Activated CD8-positive, alpha-beta memory T cell treated with anti-CD3 and anti-CD28 coated beads, Interleukin-2, amount 50 U/mL, for 24 hours (primary cell): Measurements from ENCODE around the gene NAA25.

Source experiments
- DNase-seq: peaks from one replicate; pipeline ENCODE4 v3.0.0-alpha.2; 2020; ENCODE audit errors: extremely low read depth

The NAA25 gene

DNA sequence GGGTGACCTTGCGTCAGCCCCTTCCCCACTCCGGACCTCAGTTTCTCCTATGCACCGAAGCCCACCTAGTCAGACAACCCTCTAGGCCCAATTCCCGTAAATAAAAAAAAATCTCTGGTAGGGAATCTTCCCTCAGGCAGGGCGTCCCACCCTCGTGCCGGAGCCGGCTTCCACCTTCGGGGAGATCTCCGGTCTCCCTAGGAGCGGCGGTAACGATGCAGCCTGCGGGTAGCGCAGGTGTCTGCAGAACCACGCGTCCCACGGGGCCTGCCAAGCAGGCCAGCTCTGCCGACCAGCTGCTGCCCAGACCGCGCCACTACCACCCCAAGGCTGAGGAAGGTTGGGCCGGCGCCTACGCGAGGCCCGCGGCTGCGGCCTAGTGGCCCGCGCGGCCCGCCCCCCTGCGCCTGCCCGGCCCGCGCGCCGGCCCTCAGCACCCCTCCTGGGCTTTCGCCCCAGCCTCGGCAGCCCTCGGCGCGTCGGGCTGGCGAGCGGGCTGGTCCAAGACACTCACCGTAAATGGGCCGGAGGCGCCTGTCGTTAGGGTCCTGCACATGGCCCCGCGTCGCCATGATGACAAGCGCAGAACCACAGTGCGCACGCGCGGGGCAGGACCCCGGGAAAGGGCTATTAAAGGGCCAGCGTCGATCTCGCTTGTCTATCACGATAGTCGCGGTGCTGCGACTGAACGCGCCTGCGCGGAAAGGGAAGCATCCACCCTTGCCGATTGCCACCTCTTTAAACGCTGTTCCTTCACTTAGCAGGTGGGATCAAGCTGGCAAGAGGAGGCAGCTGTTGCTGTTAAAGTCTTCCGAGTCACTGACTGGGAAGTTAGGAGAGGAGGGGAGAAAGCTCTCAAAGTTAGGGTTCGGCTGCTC, at the start of gene NAA25:
TSS of gene NAA25 (minus strand) at position 582 of the 878 bp plus-strand sequence. CDS start at position 572, 10 bp downstream.
- peak; percentile 68 for DNase-seq

DNA sequence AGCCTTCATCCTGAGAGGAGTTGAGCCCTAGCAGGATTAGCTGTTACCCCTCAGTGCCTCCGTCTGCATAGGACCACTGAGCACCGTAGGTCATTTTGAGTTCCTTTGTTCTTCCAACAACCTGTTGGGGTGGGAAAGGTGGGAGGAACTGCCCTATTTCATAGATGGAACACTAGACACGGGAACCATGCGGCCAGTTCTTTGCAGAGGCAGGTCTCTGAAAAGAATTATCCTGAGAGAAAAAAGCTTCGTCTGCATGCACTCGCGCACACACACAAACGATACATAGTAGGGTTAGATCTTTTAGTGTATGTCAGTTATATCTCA, 45.3 kb upstream of the NAA25 start:
- no peak for DNase-seq

DNA sequence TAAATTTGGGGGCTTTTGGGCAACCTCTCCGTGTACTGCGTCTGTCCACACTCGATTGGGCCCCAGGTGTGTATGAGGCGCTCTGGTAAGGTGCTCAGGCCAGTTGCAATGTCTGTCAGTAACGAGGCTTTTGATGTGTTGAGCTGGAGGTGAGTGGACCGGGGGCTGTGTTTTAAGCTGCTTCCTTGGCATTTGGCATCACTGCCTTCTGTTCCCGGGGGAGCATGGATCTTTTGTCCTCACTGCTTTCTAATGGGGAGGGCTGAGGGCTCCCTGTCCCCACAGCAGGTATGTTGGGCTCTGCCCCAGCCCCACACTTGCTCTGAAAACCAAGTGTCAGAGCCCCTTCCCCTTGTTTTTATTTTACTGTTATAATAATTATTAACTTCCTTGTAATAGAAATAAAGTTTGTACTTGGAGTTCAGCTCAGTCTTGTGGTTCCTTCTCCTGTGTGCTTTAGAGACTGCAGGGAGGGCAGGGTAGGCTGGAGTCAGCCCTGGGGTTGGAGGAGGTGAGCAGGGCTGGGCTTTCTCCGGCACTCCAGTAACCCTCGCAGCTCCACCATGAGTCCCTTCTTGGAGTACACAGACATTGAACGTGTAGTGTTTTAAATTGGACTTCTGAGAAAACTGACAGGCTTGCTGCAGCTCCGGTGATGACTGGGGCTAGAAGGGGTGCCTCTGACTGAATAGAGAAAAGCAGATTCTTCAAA, 44.8 kb upstream of the NAA25 start:
- no peak for DNase-seq

DNA sequence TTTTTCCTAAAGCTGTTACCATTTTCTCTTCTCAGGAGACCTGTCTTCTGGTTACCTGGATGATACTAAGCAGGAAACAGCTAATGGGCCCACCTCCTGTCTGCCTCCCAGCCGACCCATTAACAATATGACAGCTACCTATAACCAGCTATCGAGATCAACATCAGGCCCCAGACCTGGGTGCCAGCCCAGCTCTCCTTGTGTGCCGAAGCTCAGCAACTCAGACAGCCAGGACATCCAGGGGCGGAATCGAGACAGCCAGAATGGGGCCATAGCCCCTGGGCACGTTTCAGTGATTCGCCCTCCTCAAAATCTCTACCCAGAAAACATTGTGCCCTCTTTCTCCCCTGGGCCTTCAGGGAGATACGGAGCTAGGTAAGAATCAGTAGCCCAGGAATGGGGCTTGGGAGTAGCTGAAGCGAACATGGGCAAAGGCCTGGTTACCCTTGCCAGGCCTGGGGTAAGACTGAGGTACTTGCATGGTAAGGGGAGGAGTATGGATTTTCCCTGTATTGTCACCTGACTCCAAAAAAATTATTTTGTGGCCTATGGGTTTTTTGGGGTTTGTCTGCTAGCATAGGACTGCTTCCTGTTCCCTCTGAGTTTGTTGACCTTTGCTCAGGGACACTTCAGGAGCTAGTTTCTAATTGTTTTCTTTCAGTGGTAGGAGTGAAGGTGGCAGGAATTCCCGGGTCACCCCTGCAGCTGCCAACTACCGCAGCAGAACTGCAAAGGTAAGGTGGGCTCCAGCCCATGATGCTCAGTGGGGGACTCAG, 43.4 kb upstream of the NAA25 start:
- DNase-seq: no peak

GRCh38 chr12:112149596-112149995, 41.0 kb upstream of the NAA25 start:
- DNase-seq: no peak

DNA sequence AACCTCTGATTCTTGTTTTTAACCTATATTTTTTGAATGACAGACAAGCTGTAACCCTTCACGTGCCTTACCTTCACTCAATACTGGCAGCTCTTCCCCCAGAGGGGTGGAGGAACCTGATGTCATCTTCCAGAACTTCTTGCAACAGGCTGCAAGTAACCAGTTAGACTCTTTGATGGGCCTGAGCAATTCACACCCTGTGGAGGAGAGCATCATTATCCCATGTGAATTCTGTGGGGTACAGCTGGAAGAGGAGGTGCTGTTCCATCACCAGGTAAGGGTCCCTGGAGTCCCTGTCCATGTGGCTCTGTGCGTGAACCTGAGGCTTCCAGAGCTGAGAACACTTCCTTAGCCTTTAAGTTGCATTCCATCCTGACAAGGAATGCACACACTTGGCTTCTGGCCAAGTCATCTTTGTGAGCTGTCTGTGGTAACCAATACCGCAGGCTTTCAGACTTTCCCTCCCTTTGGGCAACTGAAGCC, 39.5 kb upstream of the NAA25 start:
- no peak for DNase-seq

GRCh38 chr12:112146123-112146522, 37.5 kb upstream of the NAA25 start:
- DNase-seq: no peak

- DNase-seq: no peak
Observed at GRCh38 chr12:112140728-112141127, 32.1 kb upstream of the NAA25 start.

DNA sequence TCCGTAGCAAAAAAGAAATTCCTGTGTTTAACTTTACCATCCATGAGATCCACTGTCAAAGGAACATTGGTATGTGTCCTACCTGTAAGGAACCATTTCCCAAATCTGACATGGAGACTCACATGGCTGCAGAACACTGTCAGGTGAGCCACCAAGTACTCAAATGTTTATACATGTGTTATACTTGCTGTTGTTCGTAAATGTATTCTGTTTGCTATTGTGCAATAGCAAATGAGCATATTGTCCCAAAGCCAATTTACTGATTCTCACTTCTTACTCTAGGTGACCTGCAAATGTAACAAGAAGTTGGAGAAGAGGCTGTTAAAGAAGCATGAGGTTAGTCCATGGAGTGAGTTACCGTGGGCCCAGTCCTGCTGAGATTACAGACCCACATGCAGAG, 26.1 kb upstream of the NAA25 start:
- DNase-seq: no peak

GRCh38 chr12:112133418-112133817, 24.8 kb upstream of the NAA25 start:
- DNase-seq: no peak

GRCh38 chr12:112131686-112132085, 23.1 kb upstream of the NAA25 start:
- DNase-seq: no peak

- no peak for DNase-seq
Observed at GRCh38 chr12:112130441-112130998, 21.9 kb upstream of the NAA25 start.

- DNase-seq: no peak
Observed at GRCh38 chr12:112126911-112127310, 18.3 kb upstream of the NAA25 start.

DNA sequence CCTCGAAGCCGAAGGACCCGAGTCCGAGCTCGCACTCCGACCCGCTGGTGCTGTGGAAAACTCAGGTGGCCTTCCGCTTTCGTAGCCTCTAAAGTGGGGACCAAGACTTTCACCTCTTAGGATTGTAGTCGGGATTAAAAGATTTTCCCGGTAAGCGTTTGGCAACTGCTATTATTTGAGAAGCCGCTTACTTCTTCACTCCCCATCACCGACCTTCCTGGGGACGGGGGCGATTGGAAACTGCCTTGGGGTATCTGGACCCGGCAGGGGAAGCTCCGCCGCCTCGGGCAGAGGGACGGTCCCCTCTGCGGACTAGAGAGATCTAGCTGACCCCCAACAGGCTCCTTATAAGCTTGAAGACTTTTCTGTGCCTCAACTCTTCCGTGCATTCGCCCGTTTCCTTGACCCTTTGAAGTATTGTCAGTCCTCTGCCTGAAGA, 17.4 kb upstream of the NAA25 start:
- no peak for DNase-seq

- DNase-seq: peak; percentile 91
Observed at GRCh38 chr12:112125250-112125999, 16.8 kb upstream of the NAA25 start, which contains the start of gene TRAFD1. TRAFD1 (plus strand) TSS chr12:112125560; CDS start chr12:112130523, 4,963 bp downstream.

DNA sequence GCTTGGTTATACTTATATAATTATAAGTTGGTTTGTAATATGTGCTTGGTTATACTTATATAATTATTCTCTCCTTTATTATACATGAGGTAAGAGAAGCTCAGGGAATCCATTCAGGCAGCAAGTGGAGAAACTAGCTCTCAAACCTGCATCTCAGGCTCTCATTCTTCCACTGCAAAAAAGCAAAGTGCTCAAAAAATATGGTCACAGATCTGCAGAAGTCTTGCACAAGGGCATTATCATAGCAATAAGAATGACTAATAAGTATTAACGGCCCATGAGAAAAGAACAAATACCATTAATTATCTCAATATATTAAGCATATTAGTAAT, 16.3 kb upstream of the NAA25 start:
- DNase-seq: no peak

- no peak for DNase-seq
Observed at GRCh38 chr12:112122823-112123690, 14.5 kb upstream of the NAA25 start.

DNA sequence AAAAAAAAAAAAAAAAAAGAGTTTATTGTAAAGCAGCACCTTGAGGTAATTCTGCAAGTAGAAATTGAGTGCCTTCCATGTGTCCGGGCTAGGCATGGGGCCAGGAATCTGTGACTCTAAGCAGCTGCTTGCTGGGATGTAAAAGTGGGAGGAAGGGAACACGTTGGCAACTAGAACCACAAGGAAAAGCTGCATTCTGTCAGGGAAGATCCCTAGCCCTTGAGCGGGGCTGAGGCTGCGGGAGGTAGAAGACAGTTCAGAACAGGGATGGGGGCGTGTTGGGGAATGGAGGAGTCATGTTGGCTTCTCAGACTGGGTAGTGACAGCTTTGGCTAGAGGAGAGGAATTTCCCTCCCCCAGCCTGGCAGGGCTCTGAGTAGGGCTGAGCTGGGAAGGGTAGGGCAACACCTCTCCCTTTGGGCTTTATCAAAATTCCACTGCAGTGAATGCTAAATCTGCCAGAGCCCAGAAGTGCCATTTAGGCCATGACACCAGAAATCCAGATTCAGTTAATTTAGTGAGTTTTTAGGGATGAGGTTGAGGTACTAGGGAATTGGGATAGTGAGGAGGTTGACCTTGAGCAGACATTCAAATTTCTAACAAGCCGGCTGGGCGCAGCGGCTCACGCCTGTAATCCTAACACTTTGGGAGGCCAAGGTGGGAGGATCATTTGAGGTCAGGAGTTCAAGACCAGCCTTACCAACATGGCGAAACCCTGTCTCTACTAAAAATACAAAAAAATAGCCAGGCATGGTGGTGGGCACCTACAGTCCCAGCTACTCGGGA, 13.4 kb upstream of the NAA25 start:
- no peak for DNase-seq

GRCh38 chr12:112117685-112118084, 9.1 kb upstream of the NAA25 start:
- DNase-seq: no peak
